Caco-2 (cell line): ENCODE measurements around the gene LRRC27. TPM values are rescaled to one million over a fixed set of nuclear protein-coding genes. Genes with fewer than 3 reads are reported as not detected.
"Not testable (repeated sequence)": the region's sequence is repeated elsewhere in the genome, so short reads cannot be mapped to it uniquely, and the experiment has no call there.

ENCODE experiments used
- BruUV-seq: library from RNA; stranded (reverse); fragments of 400-500 nt; replicated peaks from 2 replicates; lab custom pipeline; 2021; lab: Mats Ljungman, UMichigan
- CTCF ChIA-PET: fragments of 300-600 bp; sonication (Branson Sonifier 250); formaldehyde crosslinking; loops from one replicate; lab custom pipeline; 2022; ENCODE audit warnings: antibody characterized with exemption; lab: Charles Lee
- POLR2A ChIA-PET: fragments of 300-600 bp; sonication (Branson Sonifier 250); formaldehyde crosslinking; loops from one replicate; lab custom pipeline; 2022; ENCODE audit warnings: antibody characterized with exemption; lab: Charles Lee
- DNase-seq, 2 experiments: peaks; one replicate each; pipeline versions ENCODE4 v3.0.0 to v3.0.0-alpha.2; 2020 to 2022
- H3K27me3 ChIP-seq: replicated peaks from 2 replicates; pipeline ENCODE4 v1.6.0; 2011; ENCODE audit warnings: low read length; ENCODE audit not compliant: control insufficient read depth, insufficient read depth
- H3K36me3 ChIP-seq: 2 replicates; pipeline ENCODE4 v1.5.1; 2011; ENCODE audit warnings: low read length; ENCODE audit not compliant: control insufficient read depth, insufficient read depth
- H3K4me1 ChIP-seq: fragments of 250-450 bp; sonication (Bioruptor Pico); 2 replicates; pipeline ENCODE4 v1.5.1; 2020; ENCODE audit warnings: mild to moderate bottlenecking
- H3K4me3 ChIP-seq: 2 replicates; pipeline ENCODE4 v1.5.1; 2011; ENCODE audit warnings: low read depth, mild to moderate bottlenecking, control low read depth, low read length
- H3K9me3 ChIP-seq: fragments of 250-450 bp; sonication (Bioruptor Pico); 2 replicates; pipeline ENCODE4 v1.5.1; 2020; ENCODE audit warnings: mild to moderate bottlenecking, moderate library complexity
- H3K27ac Mint-ChIP-seq: one replicate; pipeline ENCODE4 v1.8.0; 2022; ENCODE audit warnings: mixed read lengths; ENCODE audit not compliant: unreplicated experiment
- H3K27me3 Mint-ChIP-seq: one replicate; pipeline ENCODE4 v1.8.0; 2022; ENCODE audit warnings: mixed read lengths; ENCODE audit not compliant: insufficient read depth, unreplicated experiment
- H3K36me3 Mint-ChIP-seq: one replicate; pipeline ENCODE4 v1.8.0; 2022; ENCODE audit warnings: mild to moderate bottlenecking, mixed read lengths; ENCODE audit not compliant: insufficient read depth, unreplicated experiment
- H3K4me1 Mint-ChIP-seq: one replicate; pipeline ENCODE4 v1.8.0; 2022; ENCODE audit warnings: low read depth, mixed read lengths; ENCODE audit not compliant: unreplicated experiment
- H3K4me3 Mint-ChIP-seq: one replicate; pipeline ENCODE4 v1.8.0; 2022; ENCODE audit warnings: mild to moderate bottlenecking, moderate library complexity, mixed read lengths; ENCODE audit not compliant: unreplicated experiment
- H3K9me3 Mint-ChIP-seq: one replicate; pipeline ENCODE4 v1.8.0; 2022; ENCODE audit warnings: mixed read lengths; ENCODE audit not compliant: unreplicated experiment
- intact Hi-C: fragments of 100-400 bp; cut with micrococcal nuclease; formaldehyde crosslinking; loops from one replicate; pipeline ENCODE4 v1.10.0; 2022; ENCODE audit not compliant: unreplicated experiment
- total RNA-seq: library from RNA; stranded (reverse); gene quantifications from 2 replicates; pipeline ENCODE4 v1.2.3, GENCODE V29; 2022
- TF ChIP-seq, protein P1 (sequence below), 2 experiments: fragments of 200-600 bp in 1 of 2; IDR thresholded peaks; 1 replicate in 1 of 2; 2 replicates in 1 of 2; pipeline versions ENCODE4 v1.5.1 to v1.8.0; 2011 to 2022; ENCODE audit warnings: antibody characterized with exemption in 1 of 2, control low read depth in 1 of 2, inconsistent platforms in 1 of 2, low read depth in 1 of 2, low read length in 1 of 2, mild to moderate bottlenecking in 1 of 2, moderate library complexity in 1 of 2; ENCODE audit not compliant: insufficient read depth in 1 of 2, severe bottlenecking in 1 of 2, unreplicated experiment in 1 of 2

The LRRC27 gene
- total RNA-seq, 1 experiment from 2014 or later = 11.7 TPM

- Mint-ChIP-seq H3K4me3 (no peak overlapping the region), H3K9me3 (peaks cover 17% of the 10 kb centered on the region), H3K27me3 (no peaks in the 10 kb centered on the region), H3K36me3 (peaks cover 6% of the 10 kb centered on the region), H3K4me1 (no peaks in the 10 kb centered on the region), H3K27ac (no peak overlapping the region)
- Histone ChIP-seq H3K36me3 (no peaks in the 10 kb centered on the region), H3K27me3 (no peaks in the 10 kb centered on the region), H3K9me3 (peaks cover 5% of the 10 kb centered on the region; the same call in 1 of the 2 replicates), H3K4me1 (peaks cover 3% of the 10 kb centered on the region; the same call in 1 of the 2 replicates), H3K4me3 (no peak overlapping the region)
- no peak for DNase-seq
- intact Hi-C loops = no loop called here
- ChIA-PET POLR2A (no interaction called here), CTCF (no interaction called here)
- BruUV-seq = no TSS peak
- TF ChIP-seq, protein P1, sequence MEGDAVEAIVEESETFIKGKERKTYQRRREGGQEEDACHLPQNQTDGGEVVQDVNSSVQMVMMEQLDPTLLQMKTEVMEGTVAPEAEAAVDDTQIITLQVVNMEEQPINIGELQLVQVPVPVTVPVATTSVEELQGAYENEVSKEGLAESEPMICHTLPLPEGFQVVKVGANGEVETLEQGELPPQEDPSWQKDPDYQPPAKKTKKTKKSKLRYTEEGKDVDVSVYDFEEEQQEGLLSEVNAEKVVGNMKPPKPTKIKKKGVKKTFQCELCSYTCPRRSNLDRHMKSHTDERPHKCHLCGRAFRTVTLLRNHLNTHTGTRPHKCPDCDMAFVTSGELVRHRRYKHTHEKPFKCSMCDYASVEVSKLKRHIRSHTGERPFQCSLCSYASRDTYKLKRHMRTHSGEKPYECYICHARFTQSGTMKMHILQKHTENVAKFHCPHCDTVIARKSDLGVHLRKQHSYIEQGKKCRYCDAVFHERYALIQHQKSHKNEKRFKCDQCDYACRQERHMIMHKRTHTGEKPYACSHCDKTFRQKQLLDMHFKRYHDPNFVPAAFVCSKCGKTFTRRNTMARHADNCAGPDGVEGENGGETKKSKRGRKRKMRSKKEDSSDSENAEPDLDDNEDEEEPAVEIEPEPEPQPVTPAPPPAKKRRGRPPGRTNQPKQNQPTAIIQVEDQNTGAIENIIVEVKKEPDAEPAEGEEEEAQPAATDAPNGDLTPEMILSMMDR (IDR thresholded peaks at IDR 0.05; ENCODE audit: insufficient read depth in 1 of 2, low read depth in 1 of 2, low read length in 1 of 2, severe bottlenecking in 1 of 2, unreplicated experiment in 1 of 2) = no peak
These were observed 18.1 kb upstream of the LRRC27 start for GRCh38 chr10:132313865-132314264.

GRCh38 chr10:132314336-132314735 is 17.7 kb upstream of the LRRC27 start:
- CTCF ChIA-PET = no interaction called here
- POLR2A ChIA-PET = no interaction called here
- DNase-seq = no peak
- no peak overlapping the region for H3K4me3 ChIP-seq
- intact Hi-C loops = no loop called here
- Mint-ChIP-seq H3K36me3 (peaks cover 6% of the 10 kb centered on the region), H3K27ac (no peak overlapping the region), H3K9me3 (peaks cover 17% of the 10 kb centered on the region), H3K27me3 (no peaks in the 10 kb centered on the region), H3K4me3 (no peak overlapping the region), H3K4me1 (no peaks in the 10 kb centered on the region)
- TF ChIP-seq, protein P1 (IDR thresholded peaks at IDR 0.05; ENCODE audit: insufficient read depth in 1 of 2, low read depth in 1 of 2, low read length in 1 of 2, severe bottlenecking in 1 of 2, unreplicated experiment in 1 of 2) = no peak
- no peaks in the 10 kb centered on the region for H3K27me3 ChIP-seq
- H3K4me1 ChIP-seq = no peaks in the 10 kb centered on the region
- peaks cover 5% of the 10 kb centered on the region; the same call in 1 of the 2 replicates for H3K9me3 ChIP-seq
- no TSS peak for BruUV-seq
- no peaks in the 10 kb centered on the region for H3K36me3 ChIP-seq

DNA sequence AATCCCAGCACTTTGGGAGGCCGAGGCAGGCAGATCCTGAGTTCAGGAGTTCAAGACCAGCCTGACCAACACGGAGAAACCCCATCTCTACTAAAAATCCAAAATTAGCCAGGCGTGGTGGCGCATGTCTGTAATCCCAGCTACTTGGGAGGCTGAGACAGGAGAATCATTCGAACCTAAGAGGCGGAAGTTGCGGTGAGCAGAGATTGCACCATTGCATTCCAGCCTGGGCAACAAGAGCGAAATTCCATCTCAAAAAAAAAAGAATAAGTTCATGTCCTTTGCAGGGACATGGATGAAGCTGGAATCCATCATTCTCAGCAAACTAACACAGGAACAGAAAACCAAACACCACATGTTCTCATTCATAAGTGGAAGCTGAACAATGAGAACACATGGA is 17.1 kb upstream of the LRRC27 start:
- POLR2A ChIA-PET, H3K36me3 Mint-ChIP-seq, BruUV-seq, H3K4me1 ChIP-seq, DNase-seq, H3K27me3 ChIP-seq, intact Hi-C loops, H3K4me1 Mint-ChIP-seq, H3K9me3 ChIP-seq, H3K4me3 ChIP-seq, H3K27me3 Mint-ChIP-seq, H3K36me3 ChIP-seq, H3K4me3 Mint-ChIP-seq, H3K27ac Mint-ChIP-seq: not testable (repeated sequence)
- H3K9me3 Mint-ChIP-seq = peaks cover 17% of the 10 kb centered on the region
- CTCF ChIA-PET = interaction anchor here (0.7 kb wide), 1 partner anchor 145 kb away, joined by 3 read pairs; no protein-coding TSS in a partner anchor

GRCh38 chr10:132316133-132316532 is 15.9 kb upstream of the LRRC27 start:
- ChIA-PET POLR2A (no interaction called here), CTCF (no interaction called here)
- intact Hi-C loops = no loop called here

DNA sequence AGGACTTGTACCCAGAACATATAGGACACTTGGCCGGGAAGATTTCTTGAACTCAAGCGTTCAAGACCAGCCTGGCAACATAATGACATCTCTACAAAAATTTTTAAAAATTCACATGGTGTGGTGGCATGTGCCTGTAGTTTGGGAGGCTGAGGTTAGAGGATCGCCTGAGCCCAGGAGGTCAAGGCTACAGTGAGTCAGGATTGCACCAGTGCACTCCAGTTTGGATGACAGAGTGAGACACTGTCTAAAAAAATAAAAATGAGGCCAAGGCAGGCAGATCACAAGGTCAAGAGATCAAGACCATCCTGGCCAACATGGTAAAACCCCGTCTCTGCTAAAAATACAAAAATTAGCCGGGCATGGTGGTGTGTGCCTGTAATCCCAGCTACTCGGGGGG is 14.5 kb upstream of the LRRC27 start:
- H3K9me3 ChIP-seq, H3K4me1 Mint-ChIP-seq, H3K4me1 ChIP-seq, POLR2A ChIA-PET, H3K27me3 ChIP-seq, H3K27me3 Mint-ChIP-seq, H3K27ac Mint-ChIP-seq, H3K4me3 ChIP-seq, H3K4me3 Mint-ChIP-seq, intact Hi-C loops, H3K36me3 ChIP-seq, BruUV-seq, CTCF ChIA-PET, H3K36me3 Mint-ChIP-seq, DNase-seq: not testable (repeated sequence)
- peaks cover 17% of the 10 kb centered on the region for H3K9me3 Mint-ChIP-seq

More at GRCh38 chr10:132316133-132316532, 15.9 kb upstream of the LRRC27 start:
- TF ChIP-seq, protein P1 (IDR thresholded peaks at IDR 0.05; ENCODE audit: insufficient read depth in 1 of 2, low read depth in 1 of 2, low read length in 1 of 2, severe bottlenecking in 1 of 2, unreplicated experiment in 1 of 2) = no peak
- H3K4me3 ChIP-seq = no peak overlapping the region
- Mint-ChIP-seq H3K4me1 (no peaks in the 10 kb centered on the region), H3K27me3 (no peaks in the 10 kb centered on the region), H3K36me3 (peaks cover 6% of the 10 kb centered on the region), H3K4me3 (no peak overlapping the region), H3K27ac (no peak overlapping the region), H3K9me3 (peaks cover 17% of the 10 kb centered on the region)
- no peaks in the 10 kb centered on the region for H3K4me1 ChIP-seq
- DNase-seq = no peak
- no peaks in the 10 kb centered on the region for H3K27me3 ChIP-seq
- no peaks in the 10 kb centered on the region for H3K36me3 ChIP-seq
- no TSS peak for BruUV-seq
- H3K9me3 ChIP-seq = peaks cover 5% of the 10 kb centered on the region; the same call in 1 of the 2 replicates
